ENCODE data around the gene DAD1. TPM values are rescaled to one million over a fixed set of nuclear protein-coding genes. Genes with fewer than 3 reads are reported as not detected.

DAD1 gene
- polyA plus RNA-seq, 1 of the 3 experiments (the other 2 are of a cell fraction): 406 TPM

DNA sequence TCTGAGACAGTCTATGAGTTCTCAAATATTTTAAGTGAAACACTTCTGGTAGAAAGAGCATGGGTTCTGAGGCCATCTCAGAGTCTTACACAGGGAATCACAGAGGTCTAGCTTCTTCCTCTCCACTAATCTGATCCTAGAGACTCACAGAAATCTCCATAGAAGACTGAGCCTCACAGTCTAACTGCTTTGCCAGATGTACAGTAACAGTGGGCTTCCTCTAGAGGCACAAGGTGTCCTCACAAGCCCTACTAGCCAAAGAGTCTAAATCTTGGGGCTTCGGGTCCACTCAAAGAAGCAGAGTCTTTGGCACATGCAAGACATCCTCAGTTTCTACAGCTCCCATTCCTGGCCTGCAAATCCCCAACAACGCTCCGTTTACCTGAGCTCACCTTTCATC is 41.0 kb upstream of the DAD1 start (continued):
- TF ChIP-seq, protein P1, sequence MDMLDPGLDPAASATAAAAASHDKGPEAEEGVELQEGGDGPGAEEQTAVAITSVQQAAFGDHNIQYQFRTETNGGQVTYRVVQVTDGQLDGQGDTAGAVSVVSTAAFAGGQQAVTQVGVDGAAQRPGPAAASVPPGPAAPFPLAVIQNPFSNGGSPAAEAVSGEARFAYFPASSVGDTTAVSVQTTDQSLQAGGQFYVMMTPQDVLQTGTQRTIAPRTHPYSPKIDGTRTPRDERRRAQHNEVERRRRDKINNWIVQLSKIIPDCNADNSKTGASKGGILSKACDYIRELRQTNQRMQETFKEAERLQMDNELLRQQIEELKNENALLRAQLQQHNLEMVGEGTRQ (IDR thresholded peaks at IDR 0.05; ENCODE audit: borderline replicate concordance, low read depth, low read length): no peak
- TF ChIP-seq TCF12 (IDR thresholded peaks at IDR 0.05): no peak
- no peak for TF ChIP-seq MXI1 (IDR thresholded peaks at IDR 0.05; ENCODE audit: low read depth, low read length)
- TF ChIP-seq, protein P2, sequence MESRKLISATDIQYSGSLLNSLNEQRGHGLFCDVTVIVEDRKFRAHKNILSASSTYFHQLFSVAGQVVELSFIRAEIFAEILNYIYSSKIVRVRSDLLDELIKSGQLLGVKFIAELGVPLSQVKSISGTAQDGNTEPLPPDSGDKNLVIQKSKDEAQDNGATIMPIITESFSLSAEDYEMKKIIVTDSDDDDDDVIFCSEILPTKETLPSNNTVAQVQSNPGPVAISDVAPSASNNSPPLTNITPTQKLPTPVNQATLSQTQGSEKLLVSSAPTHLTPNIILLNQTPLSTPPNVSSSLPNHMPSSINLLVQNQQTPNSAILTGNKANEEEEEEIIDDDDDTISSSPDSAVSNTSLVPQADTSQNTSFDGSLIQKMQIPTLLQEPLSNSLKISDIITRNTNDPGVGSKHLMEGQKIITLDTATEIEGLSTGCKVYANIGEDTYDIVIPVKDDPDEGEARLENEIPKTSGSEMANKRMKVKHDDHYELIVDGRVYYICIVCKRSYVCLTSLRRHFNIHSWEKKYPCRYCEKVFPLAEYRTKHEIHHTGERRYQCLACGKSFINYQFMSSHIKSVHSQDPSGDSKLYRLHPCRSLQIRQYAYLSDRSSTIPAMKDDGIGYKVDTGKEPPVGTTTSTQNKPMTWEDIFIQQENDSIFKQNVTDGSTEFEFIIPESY (IDR thresholded peaks at IDR 0.05; ENCODE audit: borderline replicate concordance, low read depth): no peak
- no peak for TF ChIP-seq SMC3 (IDR thresholded peaks at IDR 0.05; ENCODE audit: low read depth, low read length)
- TF ChIP-seq, protein P3, sequence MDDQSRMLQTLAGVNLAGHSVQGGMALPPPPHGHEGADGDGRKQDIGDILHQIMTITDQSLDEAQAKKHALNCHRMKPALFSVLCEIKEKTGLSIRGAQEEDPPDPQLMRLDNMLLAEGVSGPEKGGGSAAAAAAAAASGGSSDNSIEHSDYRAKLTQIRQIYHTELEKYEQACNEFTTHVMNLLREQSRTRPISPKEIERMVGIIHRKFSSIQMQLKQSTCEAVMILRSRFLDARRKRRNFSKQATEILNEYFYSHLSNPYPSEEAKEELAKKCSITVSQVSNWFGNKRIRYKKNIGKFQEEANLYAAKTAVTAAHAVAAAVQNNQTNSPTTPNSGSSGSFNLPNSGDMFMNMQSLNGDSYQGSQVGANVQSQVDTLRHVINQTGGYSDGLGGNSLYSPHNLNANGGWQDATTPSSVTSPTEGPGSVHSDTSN (IDR thresholded peaks at IDR 0.05): no peak
- TF ChIP-seq FOSL2 (IDR thresholded peaks at IDR 0.05; ENCODE audit: borderline replicate concordance, low read depth): no peak

DNA sequence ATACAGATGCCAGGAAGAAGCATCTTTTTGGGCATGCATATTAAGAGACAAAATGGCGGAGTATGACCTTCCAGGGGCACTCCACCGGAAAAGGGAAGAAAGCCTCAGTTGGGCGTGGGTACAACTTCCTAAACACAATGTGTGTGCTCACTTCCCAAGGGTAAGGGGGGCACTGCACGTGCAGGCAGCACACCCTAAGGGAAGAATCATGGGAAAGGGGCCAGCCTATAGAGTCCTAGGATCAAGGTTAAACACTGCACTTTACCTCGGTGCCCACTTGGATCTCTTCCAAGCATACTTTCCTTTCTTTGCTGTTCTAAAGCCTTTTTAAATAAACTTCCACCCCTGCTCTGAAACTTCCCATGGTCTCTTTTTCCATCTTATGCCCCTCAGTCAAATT is 40.3 kb upstream of the DAD1 start:
- WGBS (ENCODE audit: low lambda C conversion rate): 22% methylated on average over 4 of the region's 5 CpGs
- H3K4me1 ChIP-seq (ENCODE audit: control insufficient read depth in 1 of 2, insufficient read depth in 2 of 2, low read depth in 1 of 2, low read length in 1 of 2): no peaks in the 10 kb centered on the region
- POLR2A ChIA-PET: no interaction called here

More for the DNA sequence above, 40.3 kb upstream of the DAD1 start:
- no peaks in the 10 kb centered on the region for H3F3A ChIP-seq (replicated peaks; ENCODE audit: insufficient read depth)
- no peaks in the 10 kb centered on the region for H3K36me3 ChIP-seq (replicated peaks in 1 of 2; ENCODE audit: control insufficient read depth in 1 of 2, insufficient read depth in 2 of 2, low read length in 1 of 2)
- no peak overlapping the region for H3K4me2 ChIP-seq
- no peak for DNase-seq
- H3K9me2 ChIP-seq: no peaks in the 10 kb centered on the region
- no peaks in the 10 kb centered on the region for H4K20me1 ChIP-seq (ENCODE audit: insufficient read depth)
- no peak overlapping the region for H2AFZ ChIP-seq (ENCODE audit: low read depth)
- CTCF ChIA-PET: interaction anchor here (1.1 kb wide), 1 partner anchor 59 kb away, joined by 3 read pairs; no protein-coding TSS in a partner anchor
- no peak overlapping the region for H3K4me3 ChIP-seq (ENCODE audit: low read depth in 2 of 2, low read length in 1 of 2)
- H3K9me3 ChIP-seq: no peaks in the 10 kb centered on the region
- H3K79me2 ChIP-seq (ENCODE audit: insufficient read depth): no peaks in the 10 kb centered on the region
- TF ChIP-seq, protein P4, sequence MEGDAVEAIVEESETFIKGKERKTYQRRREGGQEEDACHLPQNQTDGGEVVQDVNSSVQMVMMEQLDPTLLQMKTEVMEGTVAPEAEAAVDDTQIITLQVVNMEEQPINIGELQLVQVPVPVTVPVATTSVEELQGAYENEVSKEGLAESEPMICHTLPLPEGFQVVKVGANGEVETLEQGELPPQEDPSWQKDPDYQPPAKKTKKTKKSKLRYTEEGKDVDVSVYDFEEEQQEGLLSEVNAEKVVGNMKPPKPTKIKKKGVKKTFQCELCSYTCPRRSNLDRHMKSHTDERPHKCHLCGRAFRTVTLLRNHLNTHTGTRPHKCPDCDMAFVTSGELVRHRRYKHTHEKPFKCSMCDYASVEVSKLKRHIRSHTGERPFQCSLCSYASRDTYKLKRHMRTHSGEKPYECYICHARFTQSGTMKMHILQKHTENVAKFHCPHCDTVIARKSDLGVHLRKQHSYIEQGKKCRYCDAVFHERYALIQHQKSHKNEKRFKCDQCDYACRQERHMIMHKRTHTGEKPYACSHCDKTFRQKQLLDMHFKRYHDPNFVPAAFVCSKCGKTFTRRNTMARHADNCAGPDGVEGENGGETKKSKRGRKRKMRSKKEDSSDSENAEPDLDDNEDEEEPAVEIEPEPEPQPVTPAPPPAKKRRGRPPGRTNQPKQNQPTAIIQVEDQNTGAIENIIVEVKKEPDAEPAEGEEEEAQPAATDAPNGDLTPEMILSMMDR (IDR thresholded peaks at IDR 0.05): no peak
- TF ChIP-seq, protein P3 (IDR thresholded peaks at IDR 0.05): no peak
- TF ChIP-seq CHD2 (IDR thresholded peaks at IDR 0.05; ENCODE audit: low read length, partially characterized antibody) (no peak), JUND (IDR thresholded peaks at IDR 0.05) (no peak), YY1 (IDR thresholded peaks at IDR 0.05; ENCODE audit: low read depth) (no peak), POLR2AphosphoS5 (IDR thresholded peaks at IDR 0.05; ENCODE audit: low read depth, low read length) (no peak), FOXJ3 (CRISPR knock-in tag; IDR thresholded peaks at IDR 0.05) (no peak)
- H3K27me3 ChIP-seq (ENCODE audit: insufficient read depth): peaks cover 36% of the 10 kb centered on the region; the same call in 1 of the 2 replicates
- no peak overlapping the region for H3K27ac ChIP-seq (ENCODE audit: low read depth in 2 of 2, low read length in 1 of 2)
- H3K9ac ChIP-seq: no peak overlapping the region

Data from SK-N-SH (cell line).